Thyroid gland (tissue), 4 donors: ENCODE results near the gene MUSTN1. TPM values are rescaled to one million over a fixed set of nuclear protein-coding genes. Genes with fewer than 3 reads are reported as not detected.
A peak's percentile ranks its signal among the peaks of the same experiment; 100 is the strongest.

ENCODE experiments used
- DNase-seq, 2 donors: peaks; one replicate each; pipeline ENCODE4 v3.0.0-alpha.2; 2019
- H3K27ac ChIP-seq, 3 donors: fragments of 200-600 bp; sonication (generic); 1 replicate in 2 of 3; 2 replicates in 1 of 3; pipeline ENCODE4 v1.5.1; 2016 to 2019; ENCODE audit warnings: mild to moderate bottlenecking in 1 of 3, moderate library complexity in 1 of 3
- H3K27me3 ChIP-seq: fragments of 200-600 bp; sonication (generic); one replicate; pipeline ENCODE4 v1.5.1; 2019
- H3K36me3 ChIP-seq, 2 donors: fragments of 200-600 bp; sonication (generic); one replicate each; pipeline ENCODE4 v1.5.1; 2016 to 2019
- H3K4me1 ChIP-seq, 2 donors: fragments of 200-600 bp; sonication (generic); one replicate each; pipeline ENCODE4 v1.5.1; 2017 to 2019
- H3K4me3 ChIP-seq, 3 donors: fragments of 200-600 bp; sonication (generic); replicated peaks in 1 of 3; 1 replicate in 2 of 3; 2 replicates in 1 of 3; pipeline ENCODE4 v1.5.1; 2016; ENCODE audit warnings: mild to moderate bottlenecking in 1 of 3
- H3K9me3 ChIP-seq: fragments of 200-600 bp; sonication (generic); one replicate; pipeline ENCODE4 v1.5.1; 2017
- POLR2A ChIP-seq, 2 donors: fragments of 450-650 bp; IDR thresholded peaks; one replicate each; pipeline ENCODE4 v1.6.1; 2017; ENCODE audit warnings: antibody characterized with exemption in 2 of 2, mild to moderate bottlenecking in 2 of 2, moderate library complexity in 1 of 2
- WGBS, 2 donors: methylation state at CpG; one replicate each; pipeline ENCODE4 v1.1.5; 2017; 5-methylcytosine and 5-hydroxymethylcytosine counted together
- intact Hi-C: fragments of 100-400 bp; cut with DNase I; formaldehyde crosslinking; loops from one replicate; pipeline ENCODE4 v1.15.1; 2023
- total RNA-seq, 4 donors: library from RNA; depleted of rRNA; stranded (reverse); fragments of >200 nt; gene quantifications; one replicate each; pipeline ENCODE4 v1.2.3, GENCODE V29; 2016
- TF ChIP-seq, protein P1 (sequence below), 6 experiments: fragments of 200-600 bp in 3 of 6; fragments of 450-650 bp in 3 of 6; sonication (generic) in 3 of 6; IDR thresholded peaks; one replicate each; pipeline ENCODE4 v1.5.1; 2016 to 2019; ENCODE audit warnings: antibody characterized with exemption in 6 of 6, mild to moderate bottlenecking in 2 of 6, inconsistent platforms in 1 of 6, moderate library complexity in 1 of 6

Gene MUSTN1
- total RNA-seq, 4 donors from 2014 or later = 4.0 to 7.0 (median 6.7) TPM

- no peak overlapping the region for H3K4me3 ChIP-seq
- no peak for DNase-seq
- TF ChIP-seq, protein P1, sequence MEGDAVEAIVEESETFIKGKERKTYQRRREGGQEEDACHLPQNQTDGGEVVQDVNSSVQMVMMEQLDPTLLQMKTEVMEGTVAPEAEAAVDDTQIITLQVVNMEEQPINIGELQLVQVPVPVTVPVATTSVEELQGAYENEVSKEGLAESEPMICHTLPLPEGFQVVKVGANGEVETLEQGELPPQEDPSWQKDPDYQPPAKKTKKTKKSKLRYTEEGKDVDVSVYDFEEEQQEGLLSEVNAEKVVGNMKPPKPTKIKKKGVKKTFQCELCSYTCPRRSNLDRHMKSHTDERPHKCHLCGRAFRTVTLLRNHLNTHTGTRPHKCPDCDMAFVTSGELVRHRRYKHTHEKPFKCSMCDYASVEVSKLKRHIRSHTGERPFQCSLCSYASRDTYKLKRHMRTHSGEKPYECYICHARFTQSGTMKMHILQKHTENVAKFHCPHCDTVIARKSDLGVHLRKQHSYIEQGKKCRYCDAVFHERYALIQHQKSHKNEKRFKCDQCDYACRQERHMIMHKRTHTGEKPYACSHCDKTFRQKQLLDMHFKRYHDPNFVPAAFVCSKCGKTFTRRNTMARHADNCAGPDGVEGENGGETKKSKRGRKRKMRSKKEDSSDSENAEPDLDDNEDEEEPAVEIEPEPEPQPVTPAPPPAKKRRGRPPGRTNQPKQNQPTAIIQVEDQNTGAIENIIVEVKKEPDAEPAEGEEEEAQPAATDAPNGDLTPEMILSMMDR (IDR thresholded peaks at IDR 0.05) = no peak
- no peak for TF ChIP-seq POLR2A (IDR thresholded peaks at IDR 0.05)
- H3K36me3 ChIP-seq = no peaks in the 10 kb centered on the region
- no peaks in the 10 kb centered on the region for H3K9me3 ChIP-seq
- no peaks in the 10 kb centered on the region for H3K4me1 ChIP-seq
- intact Hi-C loops = no loop called here
- 82 to 83% methylated on average over 11 to 16 of the region's 19 CpGs for WGBS, 2 donors
- no peaks in the 10 kb centered on the region for H3K27me3 ChIP-seq
- H3K27ac ChIP-seq = no peak overlapping the region
These were observed 29.4 kb downstream of the MUSTN1 start for GRCh38 chr3:52805270-52806039.

DNA sequence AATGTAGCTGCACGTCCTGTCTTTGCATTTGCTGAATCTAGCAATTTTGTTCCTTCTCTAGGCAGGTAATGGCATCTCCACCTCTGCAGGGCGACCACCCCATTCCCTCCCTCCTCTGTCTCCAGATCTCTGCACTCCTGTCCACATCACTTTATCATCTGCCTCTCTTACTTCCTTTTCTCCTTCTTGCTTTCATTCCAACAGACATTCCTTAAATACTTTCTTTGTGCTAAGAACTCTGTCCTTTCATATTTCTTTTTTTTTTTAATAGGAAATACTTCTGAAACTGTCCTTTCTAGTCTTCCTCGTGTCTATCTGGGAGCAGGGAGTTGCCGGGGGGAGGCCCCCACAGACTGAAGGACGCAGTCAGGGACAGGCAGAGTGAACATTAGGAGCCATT, 33.0 kb downstream of the MUSTN1 start:
- no peak overlapping the region for H3K27ac ChIP-seq
- intact Hi-C loops = no loop called here
- H3K4me3 ChIP-seq = no peak overlapping the region
- no peaks in the 10 kb centered on the region for H3K36me3 ChIP-seq
- H3K9me3 ChIP-seq = no peaks in the 10 kb centered on the region
- no peaks in the 10 kb centered on the region for H3K27me3 ChIP-seq
- TF ChIP-seq POLR2A (IDR thresholded peaks at IDR 0.05) = no peak
- TF ChIP-seq, protein P1 (IDR thresholded peaks at IDR 0.05) = no peak
- no peak for DNase-seq
- no peaks in the 10 kb centered on the region for H3K4me1 ChIP-seq
- WGBS, 2 donors = 65 to 75% methylated on average over 5 of the region's 5 CpGs

- 79 to 81% methylated on average over 7 of the region's 7 CpGs for WGBS, 2 donors
These were observed 34.7 kb downstream of the MUSTN1 start for GRCh38 chr3:52800079-52800478.

DNA sequence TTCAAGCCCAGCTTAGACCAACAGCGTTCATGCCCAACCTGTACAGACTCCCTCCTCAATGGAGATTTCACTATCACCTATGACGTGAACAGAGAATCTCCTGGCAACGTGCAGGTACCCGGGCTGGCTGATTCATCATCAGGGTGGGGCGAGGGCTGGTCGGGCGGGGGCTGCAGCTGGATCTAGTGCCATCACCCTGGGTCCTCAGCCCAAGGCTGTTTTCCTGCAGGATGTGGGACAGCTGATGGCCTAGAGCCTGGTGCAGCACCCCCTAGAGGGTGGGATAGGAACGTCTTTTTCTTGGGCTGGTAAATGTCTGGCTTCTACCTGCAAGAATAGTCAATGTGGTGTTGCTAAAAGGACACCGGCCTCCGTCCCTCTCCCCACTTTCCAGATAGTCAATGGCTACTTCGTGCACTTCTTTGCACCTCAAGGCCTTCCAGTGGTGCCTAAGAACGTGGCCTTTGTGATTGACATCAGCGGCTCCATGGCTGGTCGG, 35.8 kb downstream of the MUSTN1 start:
- TF ChIP-seq, protein P1 (IDR thresholded peaks at IDR 0.05) = peak in 2 of 6 experiments; percentile 16 to 35
- TF ChIP-seq POLR2A (IDR thresholded peaks at IDR 0.05) = no peak
- Histone ChIP-seq H3K4me3 (no peak overlapping the region), H3K27me3 (no peaks in the 10 kb centered on the region), H3K9me3 (no peaks in the 10 kb centered on the region), H3K4me1 (peaks cover 0 to 5% of the 10 kb centered on the region in 2 donors), H3K27ac (no peak overlapping the region), H3K36me3 (no peaks in the 10 kb centered on the region)
- 57 to 60% methylated on average over 11 to 12 of the region's 14 CpGs for WGBS, 2 donors
- no peak for DNase-seq
- intact Hi-C loops = no loop called here

More at GRCh38 chr3:52800079-52800478, 34.7 kb downstream of the MUSTN1 start:
- no peak for DNase-seq
- Histone ChIP-seq H3K9me3 (no peaks in the 10 kb centered on the region), H3K27me3 (no peaks in the 10 kb centered on the region), H3K36me3 (no peaks in the 10 kb centered on the region), H3K27ac (no peak overlapping the region), H3K4me1 (no peaks in the 10 kb centered on the region), H3K4me3 (no peak overlapping the region)
- no peak for TF ChIP-seq POLR2A (IDR thresholded peaks at IDR 0.05)
- TF ChIP-seq, protein P1 (IDR thresholded peaks at IDR 0.05) = no peak
- intact Hi-C loops = no loop called here

DNA sequence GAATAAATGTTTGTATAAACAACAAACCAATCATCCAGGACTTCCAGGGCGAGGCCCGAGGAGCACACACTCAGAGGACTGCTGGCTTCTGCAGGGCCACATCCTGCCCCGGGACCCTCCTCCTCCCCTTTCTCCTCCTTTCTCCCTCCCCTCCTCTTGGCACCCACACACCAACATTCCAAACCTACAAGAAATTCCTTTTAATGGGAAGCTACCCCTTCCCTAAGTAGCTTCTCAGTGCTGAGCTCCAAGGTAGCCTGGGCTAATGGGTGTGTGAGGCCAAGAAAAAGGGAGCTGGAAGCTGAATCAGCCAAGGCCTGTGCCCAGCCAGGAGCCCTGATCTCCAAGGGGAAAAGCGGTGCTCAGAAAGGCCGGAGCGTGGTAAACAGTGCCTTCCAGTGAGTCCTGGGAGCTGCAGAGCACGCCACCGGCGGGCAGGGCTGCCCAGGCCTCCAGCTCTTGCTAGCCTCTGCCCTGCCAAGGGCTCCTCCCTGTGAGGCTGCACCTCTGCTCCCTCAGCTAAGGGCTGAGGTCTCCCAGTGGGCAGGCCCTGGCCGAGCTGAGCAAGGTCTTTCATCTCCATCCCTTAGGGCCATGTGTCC, 36.3 kb downstream of the MUSTN1 start:
- Histone ChIP-seq H3K27me3 (no peaks in the 10 kb centered on the region), H3K4me3 (no peak overlapping the region), H3K27ac (no peak overlapping the region), H3K36me3 (no peaks in the 10 kb centered on the region), H3K9me3 (no peaks in the 10 kb centered on the region), H3K4me1 (peaks cover 0 to 5% of the 10 kb centered on the region in 2 donors)
- no peak for TF ChIP-seq POLR2A (IDR thresholded peaks at IDR 0.05)
- TF ChIP-seq, protein P1 (IDR thresholded peaks at IDR 0.05) = no peak
- 59 to 81% methylated on average over 4 to 10 of the region's 10 CpGs for WGBS, 2 donors
- intact Hi-C loops = no loop called here
- DNase-seq = no peak
